ENCODE measurements around the gene RAB18. TPM values are rescaled to one million over a fixed set of nuclear protein-coding genes. Genes with fewer than 3 reads are reported as not detected.

RAB18 gene
- total RNA-seq, 1 experiment from 2014 or later, result 68.1 TPM

DNA sequence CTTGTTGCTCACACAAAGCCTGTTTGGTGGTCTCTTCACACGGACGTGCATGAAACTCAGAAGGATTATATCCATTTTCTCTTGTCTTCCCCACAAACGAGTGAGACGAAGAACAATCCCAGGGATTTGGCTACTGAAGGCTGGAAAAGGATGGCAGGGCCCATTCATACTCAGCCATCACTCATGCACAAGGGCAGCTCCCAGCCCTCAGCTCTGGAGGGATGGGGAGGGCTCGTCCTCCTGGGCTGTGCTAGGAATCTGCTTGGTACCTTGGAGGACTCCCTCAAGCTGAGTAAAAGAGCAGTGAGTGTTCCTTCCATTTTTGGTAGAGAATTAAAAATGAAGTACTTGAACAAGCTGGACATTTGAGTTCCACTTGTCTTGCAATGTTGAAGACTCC, 33.2 kb upstream of the RAB18 start:
- no TSS peak for BruUV-seq (replicated peaks)
- CTCF ChIA-PET, result no interaction called here
- Histone ChIP-seq H3K9me3 (ENCODE audit: control insufficient read depth in 1 of 2, insufficient read depth in 1 of 2, low read depth in 1 of 2, low read length in 2 of 2) (no peaks in the 10 kb centered on the region), H3K9ac (ENCODE audit: low read length) (no peak overlapping the region), H4K20me1 (ENCODE audit: insufficient read depth) (no peaks in the 10 kb centered on the region), H2AFZ (ENCODE audit: low read depth, low read length, poor library complexity, severe bottlenecking) (no peak overlapping the region), H3K4me3 (replicated peaks in 1 of 2; ENCODE audit: low read depth in 1 of 2, low read length in 2 of 2) (no peak overlapping the region), H3K36me3 (ENCODE audit: control insufficient read depth in 1 of 2, insufficient read depth in 2 of 2, low read length in 2 of 2) (no peaks in the 10 kb centered on the region), H3K4me1 (ENCODE audit: control insufficient read depth in 1 of 2, insufficient read depth in 2 of 2, low read length in 2 of 2) (no peaks in the 10 kb centered on the region), H3K79me2 (ENCODE audit: insufficient read depth, low read length) (no peaks in the 10 kb centered on the region), H3K4me2 (ENCODE audit: low read length) (no peak overlapping the region), H3K27ac (ENCODE audit: low read depth, low read length) (no peak overlapping the region), H3K27me3 (ENCODE audit: insufficient read depth, low read length) (no peaks in the 10 kb centered on the region), H3K9me2 (ENCODE audit: insufficient read depth) (no peaks in the 10 kb centered on the region)
- POLR2A ChIA-PET, result no interaction called here
- ATAC-seq (no peak), DNase-seq (ENCODE audit: low read depth, low spot score) (no peak)
- intact Hi-C loops (cut with micrococcal nuclease), result no loop called here
- TF ChIP-seq FOSL1 (IDR thresholded peaks at IDR 0.05; ENCODE audit: low read depth), result no peak
- TF ChIP-seq ZNF274 (IDR thresholded peaks at IDR 0.05; ENCODE audit: low read depth, low read length), result no peak
- TF ChIP-seq CBX3 (IDR thresholded peaks at IDR 0.05; ENCODE audit: low read depth), result no peak
- TF ChIP-seq REST (IDR thresholded peaks at IDR 0.05; ENCODE audit: low read depth), result no peak
- no peak for TF ChIP-seq EZH2phosphoT487 (IDR thresholded peaks at IDR 0.05; ENCODE audit: borderline replicate concordance)
- no peak for TF ChIP-seq EGR1 (IDR thresholded peaks at IDR 0.05; ENCODE audit: low read depth)
- no peak for TF ChIP-seq EZH2 (IDR thresholded peaks at IDR 0.05)
- TF ChIP-seq, protein P1, sequence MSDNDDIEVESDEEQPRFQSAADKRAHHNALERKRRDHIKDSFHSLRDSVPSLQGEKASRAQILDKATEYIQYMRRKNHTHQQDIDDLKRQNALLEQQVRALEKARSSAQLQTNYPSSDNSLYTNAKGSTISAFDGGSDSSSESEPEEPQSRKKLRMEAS (IDR thresholded peaks at IDR 0.05), result no peak
- TF ChIP-seq, protein P2, sequence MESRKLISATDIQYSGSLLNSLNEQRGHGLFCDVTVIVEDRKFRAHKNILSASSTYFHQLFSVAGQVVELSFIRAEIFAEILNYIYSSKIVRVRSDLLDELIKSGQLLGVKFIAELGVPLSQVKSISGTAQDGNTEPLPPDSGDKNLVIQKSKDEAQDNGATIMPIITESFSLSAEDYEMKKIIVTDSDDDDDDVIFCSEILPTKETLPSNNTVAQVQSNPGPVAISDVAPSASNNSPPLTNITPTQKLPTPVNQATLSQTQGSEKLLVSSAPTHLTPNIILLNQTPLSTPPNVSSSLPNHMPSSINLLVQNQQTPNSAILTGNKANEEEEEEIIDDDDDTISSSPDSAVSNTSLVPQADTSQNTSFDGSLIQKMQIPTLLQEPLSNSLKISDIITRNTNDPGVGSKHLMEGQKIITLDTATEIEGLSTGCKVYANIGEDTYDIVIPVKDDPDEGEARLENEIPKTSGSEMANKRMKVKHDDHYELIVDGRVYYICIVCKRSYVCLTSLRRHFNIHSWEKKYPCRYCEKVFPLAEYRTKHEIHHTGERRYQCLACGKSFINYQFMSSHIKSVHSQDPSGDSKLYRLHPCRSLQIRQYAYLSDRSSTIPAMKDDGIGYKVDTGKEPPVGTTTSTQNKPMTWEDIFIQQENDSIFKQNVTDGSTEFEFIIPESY (IDR thresholded peaks at IDR 0.05; ENCODE audit: extremely low read depth, insufficient replicate concordance, low read length), result no peak
- no peak for TF ChIP-seq ZFX (IDR thresholded peaks at IDR 0.05)
- no peak for TF ChIP-seq SP1 (IDR thresholded peaks at IDR 0.05; ENCODE audit: low read depth)
- TF ChIP-seq SIN3A (IDR thresholded peaks at IDR 0.05; ENCODE audit: low read depth), result no peak
- TF ChIP-seq ELF1 (IDR thresholded peaks at IDR 0.05; ENCODE audit: borderline replicate concordance, low read depth), result no peak
- TF ChIP-seq CEBPB (IDR thresholded peaks at IDR 0.05; ENCODE audit: low read depth), result no peak
- no peak for TF ChIP-seq TCF7L2 (IDR thresholded peaks at IDR 0.05; ENCODE audit: borderline replicate concordance, extremely low read depth, insufficient read depth, insufficient read length)
- no peak for TF ChIP-seq CTCF (IDR thresholded peaks at IDR 0.05 in 2 of 3, conservative IDR thresholded peaks at IDR 0.05 in 1 of 3; ENCODE audit: borderline replicate concordance in 1 of 3, insufficient read depth in 1 of 3, low read depth in 2 of 3, low read length in 2 of 3)
- TF ChIP-seq ATF3 (IDR thresholded peaks at IDR 0.05), result no peak
- no peak for TF ChIP-seq JUND (IDR thresholded peaks at IDR 0.05)
- RAD21 ChIA-PET (ENCODE audit: low non-redundant PET in 1 of 2, low total read pairs in 2 of 2, uncharacterized antibody in 2 of 2, unreplicated experiment in 2 of 2), result no interaction called here

All from HCT116 (cell line).